ENCODE measurements around the gene ARHGAP24.
"Not testable (repeated sequence)": the region's sequence is repeated elsewhere in the genome, so short reads cannot be mapped to it uniquely, and the experiment has no call there.

Gene ARHGAP24

DNA sequence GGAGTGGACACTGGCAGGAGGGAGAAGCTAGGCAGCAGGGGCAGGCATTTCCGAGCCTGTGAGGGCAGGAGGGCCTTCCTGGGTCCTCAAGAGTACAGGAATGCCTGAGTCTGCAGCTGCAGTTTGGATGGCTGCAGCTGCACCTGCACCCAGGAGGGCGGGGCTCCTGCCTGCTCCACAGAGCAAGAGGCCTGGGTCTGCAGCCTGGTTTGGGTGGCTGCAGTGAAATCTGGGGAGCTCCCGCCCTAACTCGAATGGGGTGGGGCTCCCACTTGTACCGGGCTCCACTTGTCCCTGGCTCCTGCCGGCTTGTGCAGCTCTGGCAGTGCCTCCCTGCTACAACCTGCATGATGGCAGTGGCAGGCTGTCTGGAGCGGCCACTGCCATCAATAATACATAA is 436.0 kb downstream of the ARHGAP24 start:
- H3K9me3 ChIP-seq (ENCODE audit: insufficient read depth, low read length), result no peaks in the 10 kb centered on the region
- no peaks in the 10 kb centered on the region for H3F3A ChIP-seq (ENCODE audit: insufficient read depth)
- no peaks in the 10 kb centered on the region for H3K79me2 ChIP-seq (ENCODE audit: insufficient read depth, low read length)
- H3K4me2 ChIP-seq (ENCODE audit: low read depth, low read length, poor library complexity, severe bottlenecking), result no peak overlapping the region
- no peaks in the 10 kb centered on the region for H3K36me3 ChIP-seq (ENCODE audit: low read length)
- no peak for TF ChIP-seq EZH2phosphoT487 (conservative IDR thresholded peaks at IDR 0.05; ENCODE audit: low read length)
- TF ChIP-seq, protein P1, sequence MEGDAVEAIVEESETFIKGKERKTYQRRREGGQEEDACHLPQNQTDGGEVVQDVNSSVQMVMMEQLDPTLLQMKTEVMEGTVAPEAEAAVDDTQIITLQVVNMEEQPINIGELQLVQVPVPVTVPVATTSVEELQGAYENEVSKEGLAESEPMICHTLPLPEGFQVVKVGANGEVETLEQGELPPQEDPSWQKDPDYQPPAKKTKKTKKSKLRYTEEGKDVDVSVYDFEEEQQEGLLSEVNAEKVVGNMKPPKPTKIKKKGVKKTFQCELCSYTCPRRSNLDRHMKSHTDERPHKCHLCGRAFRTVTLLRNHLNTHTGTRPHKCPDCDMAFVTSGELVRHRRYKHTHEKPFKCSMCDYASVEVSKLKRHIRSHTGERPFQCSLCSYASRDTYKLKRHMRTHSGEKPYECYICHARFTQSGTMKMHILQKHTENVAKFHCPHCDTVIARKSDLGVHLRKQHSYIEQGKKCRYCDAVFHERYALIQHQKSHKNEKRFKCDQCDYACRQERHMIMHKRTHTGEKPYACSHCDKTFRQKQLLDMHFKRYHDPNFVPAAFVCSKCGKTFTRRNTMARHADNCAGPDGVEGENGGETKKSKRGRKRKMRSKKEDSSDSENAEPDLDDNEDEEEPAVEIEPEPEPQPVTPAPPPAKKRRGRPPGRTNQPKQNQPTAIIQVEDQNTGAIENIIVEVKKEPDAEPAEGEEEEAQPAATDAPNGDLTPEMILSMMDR (IDR thresholded peaks at IDR 0.05; ENCODE audit: insufficient read depth, low read length, poor library complexity, severe bottlenecking), result no peak
- H3K9ac ChIP-seq (ENCODE audit: low read length), result no peak overlapping the region
- H3K27me3 ChIP-seq (ENCODE audit: low read length), result no peaks in the 10 kb centered on the region
- no peak overlapping the region for H3K4me3 ChIP-seq (ENCODE audit: insufficient read depth, low read length, poor library complexity, severe bottlenecking)
- no peak overlapping the region for H3K27ac ChIP-seq (ENCODE audit: low read depth, low read length)
- no peak overlapping the region for H2AFZ ChIP-seq (ENCODE audit: low read depth, low read length, severe bottlenecking)
- H4K20me1 ChIP-seq (ENCODE audit: low read depth, low read length), result no peaks in the 10 kb centered on the region
- no peaks in the 10 kb centered on the region for H3K9me2 ChIP-seq (replicated peaks; ENCODE audit: insufficient read depth, low read length)

DNA sequence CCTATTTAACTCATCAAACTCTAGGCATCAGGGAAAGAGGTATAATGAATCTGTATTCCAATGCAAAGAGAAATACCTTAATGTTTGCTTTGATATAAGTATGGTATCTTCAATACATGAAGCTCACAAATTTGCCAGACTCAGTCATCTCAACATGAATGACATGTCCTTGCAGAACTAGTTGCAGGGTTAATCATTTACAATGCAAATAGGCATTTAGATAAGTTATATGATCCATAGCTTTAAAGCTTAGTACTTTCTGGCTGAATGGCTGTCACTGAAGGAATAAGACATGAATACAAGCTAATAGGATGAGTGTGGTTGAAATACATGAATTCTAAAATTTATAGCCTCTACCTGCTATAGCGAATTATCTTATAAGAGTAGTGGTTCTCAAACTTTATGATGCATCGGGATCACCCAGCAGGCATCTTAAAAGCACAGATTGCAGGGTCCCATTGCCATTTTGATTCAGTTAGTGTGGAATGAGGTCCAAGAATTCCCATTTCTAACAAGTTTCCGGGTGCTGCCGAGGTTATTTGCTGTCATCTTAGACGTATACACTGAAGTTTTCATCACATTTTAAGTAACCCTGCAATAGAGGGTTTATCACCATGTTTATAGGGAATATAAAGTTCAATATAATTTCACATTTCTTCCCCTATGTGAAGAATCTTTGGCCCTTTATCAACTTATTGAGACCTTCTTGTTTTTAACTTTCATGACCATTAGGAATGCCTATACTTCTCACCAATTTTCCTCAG is 439.2 kb downstream of the ARHGAP24 start:
- H4K20me1 ChIP-seq (ENCODE audit: low read depth, low read length), result no peaks in the 10 kb centered on the region
- H3K79me2 ChIP-seq (ENCODE audit: insufficient read depth, low read length), result no peaks in the 10 kb centered on the region

DNA sequence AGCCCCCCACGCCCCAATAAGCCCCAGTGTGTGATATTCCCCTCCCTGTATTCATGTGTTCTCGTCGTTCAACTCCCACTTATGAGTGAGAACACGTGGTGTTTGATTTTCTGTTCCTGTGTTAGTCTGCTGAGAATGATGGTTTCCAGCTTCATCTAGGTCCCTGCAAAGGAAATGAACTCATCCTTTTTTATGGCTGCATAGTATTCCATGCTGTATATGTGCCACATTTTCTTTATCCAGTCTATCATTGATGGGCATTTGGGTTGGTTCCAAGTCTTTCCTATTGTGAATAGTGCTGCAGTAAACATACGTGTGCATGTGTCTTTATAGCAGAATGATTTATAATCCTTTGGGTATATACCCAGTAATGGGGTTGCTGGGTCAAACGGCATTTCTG is 440.6 kb downstream of the ARHGAP24 start:
- not testable (repeated sequence) for H3K9ac ChIP-seq (ENCODE audit: low read length); H3K9me2 ChIP-seq (replicated peaks; ENCODE audit: insufficient read depth, low read length); H3K27ac ChIP-seq (ENCODE audit: low read depth, low read length); H3K27me3 ChIP-seq (ENCODE audit: low read length); H3K4me2 ChIP-seq (ENCODE audit: low read depth, low read length, poor library complexity, severe bottlenecking); H3F3A ChIP-seq (ENCODE audit: insufficient read depth); H2AFZ ChIP-seq (ENCODE audit: low read depth, low read length, severe bottlenecking); H3K4me3 ChIP-seq (ENCODE audit: insufficient read depth, low read length, poor library complexity, severe bottlenecking); H3K79me2 ChIP-seq (ENCODE audit: insufficient read depth, low read length); H4K20me1 ChIP-seq (ENCODE audit: low read depth, low read length); H3K9me3 ChIP-seq (ENCODE audit: insufficient read depth, low read length); H3K36me3 ChIP-seq (ENCODE audit: low read length)

More for the DNA sequence above, 439.2 kb downstream of the ARHGAP24 start:
- Histone ChIP-seq H3K4me3 (ENCODE audit: insufficient read depth, low read length, poor library complexity, severe bottlenecking) (no peak overlapping the region), H2AFZ (ENCODE audit: low read depth, low read length, severe bottlenecking) (no peak overlapping the region), H3F3A (ENCODE audit: insufficient read depth) (no peaks in the 10 kb centered on the region), H3K27me3 (ENCODE audit: low read length) (no peaks in the 10 kb centered on the region), H3K36me3 (ENCODE audit: low read length) (no peaks in the 10 kb centered on the region), H3K4me2 (ENCODE audit: low read depth, low read length, poor library complexity, severe bottlenecking) (no peak overlapping the region), H3K9ac (ENCODE audit: low read length) (no peak overlapping the region), H3K9me3 (ENCODE audit: insufficient read depth, low read length) (no peaks in the 10 kb centered on the region), H3K27ac (ENCODE audit: low read depth, low read length) (no peak overlapping the region), H3K9me2 (replicated peaks; ENCODE audit: insufficient read depth, low read length) (no peaks in the 10 kb centered on the region)
- no peak for TF ChIP-seq EZH2phosphoT487 (conservative IDR thresholded peaks at IDR 0.05; ENCODE audit: low read length)
- TF ChIP-seq, protein P1 (IDR thresholded peaks at IDR 0.05; ENCODE audit: insufficient read depth, low read length, poor library complexity, severe bottlenecking), result no peak

DNA sequence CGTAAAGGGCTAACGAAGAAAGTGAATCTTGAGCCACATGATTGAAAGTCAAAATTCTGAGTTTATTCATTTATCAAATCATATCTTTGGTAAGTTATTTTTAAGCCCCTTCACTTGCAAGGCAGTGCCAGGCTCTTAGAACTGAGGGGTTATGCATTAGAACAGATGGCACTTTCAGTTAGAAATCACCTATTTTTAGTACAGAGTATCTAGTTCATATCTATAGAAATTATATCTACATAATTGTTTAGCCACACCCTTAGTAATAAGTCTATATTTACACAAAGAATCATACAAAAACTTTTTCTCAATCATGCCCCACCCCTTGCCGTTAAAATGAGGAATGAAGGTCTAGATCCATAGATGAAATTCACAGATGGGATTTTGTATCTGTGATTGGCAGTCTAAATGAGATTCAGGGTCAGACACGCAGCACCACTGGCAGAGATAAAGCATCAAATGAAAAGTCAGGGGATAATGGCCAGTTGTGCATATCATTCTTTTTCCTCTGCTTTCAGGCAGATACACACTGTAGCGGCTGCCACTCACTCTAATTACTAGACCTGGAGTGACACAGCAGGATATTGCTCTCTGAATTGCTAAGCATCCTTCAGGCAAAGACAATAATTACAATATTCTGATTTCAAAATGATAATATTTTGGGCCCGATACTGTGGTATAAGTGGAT is 444.4 kb downstream of the ARHGAP24 start:
- Histone ChIP-seq H3K9me3 (ENCODE audit: insufficient read depth, low read length) (no peaks in the 10 kb centered on the region), H3K27me3 (ENCODE audit: low read length) (no peaks in the 10 kb centered on the region), H3K27ac (ENCODE audit: low read depth, low read length) (no peak overlapping the region), H3K9ac (ENCODE audit: low read length) (no peak overlapping the region), H3K4me2 (ENCODE audit: low read depth, low read length, poor library complexity, severe bottlenecking) (no peak overlapping the region), H3K4me3 (ENCODE audit: insufficient read depth, low read length, poor library complexity, severe bottlenecking) (no peak overlapping the region), H3F3A (ENCODE audit: insufficient read depth) (no peaks in the 10 kb centered on the region), H3K79me2 (ENCODE audit: insufficient read depth, low read length) (no peaks in the 10 kb centered on the region), H2AFZ (ENCODE audit: low read depth, low read length, severe bottlenecking) (no peak overlapping the region), H3K36me3 (ENCODE audit: low read length) (no peaks in the 10 kb centered on the region), H3K9me2 (replicated peaks; ENCODE audit: insufficient read depth, low read length) (no peaks in the 10 kb centered on the region), H4K20me1 (ENCODE audit: low read depth, low read length) (no peaks in the 10 kb centered on the region)
- TF ChIP-seq EZH2phosphoT487 (conservative IDR thresholded peaks at IDR 0.05; ENCODE audit: low read length), result no peak
- TF ChIP-seq, protein P1 (IDR thresholded peaks at IDR 0.05; ENCODE audit: insufficient read depth, low read length, poor library complexity, severe bottlenecking), result no peak
